OCI-LY1 (cell line): ENCODE data around the gene NOP56.

ENCODE experiments used
- H2AFZ ChIP-seq: fragments of 200-600 bp; sonication (generic), shearing (Covaris generic); 2 replicates; pipeline ENCODE4 v1.6.0; 2014; ENCODE audit warnings: antibody characterized with exemption, mild to moderate bottlenecking, low read length
- H3F3A ChIP-seq: fragments of 200-600 bp; sonication (generic), shearing (Covaris generic); 2 replicates; pipeline ENCODE4 v1.6.0; 2014; ENCODE audit warnings: mild to moderate bottlenecking, antibody characterized with exemption, low read length, moderate library complexity; ENCODE audit not compliant: insufficient read depth
- H3K27ac ChIP-seq: fragments of 200-600 bp; sonication (generic); 2 replicates; pipeline ENCODE4 v1.5.1; 2014; ENCODE audit warnings: low read length, mixed run types, mild to moderate bottlenecking, low read depth; ENCODE audit not compliant: poor library complexity, severe bottlenecking
- H3K27me3 ChIP-seq: fragments of 200-600 bp; sonication (generic); 2 replicates; pipeline ENCODE4 v1.6.0; 2014; ENCODE audit warnings: antibody characterized with exemption, mild to moderate bottlenecking, low read length, moderate library complexity; ENCODE audit not compliant: insufficient read depth
- H3K36me3 ChIP-seq: fragments of 200-600 bp; sonication (generic); 2 replicates; pipeline ENCODE4 v1.6.1; 2014; ENCODE audit warnings: mild to moderate bottlenecking, antibody characterized with exemption, low read length, moderate library complexity, mixed read lengths; ENCODE audit not compliant: insufficient read depth
- H3K4me1 ChIP-seq: fragments of 200-600 bp; sonication (generic); 2 replicates; pipeline ENCODE4 v1.5.1; 2014; ENCODE audit warnings: mild to moderate bottlenecking, low read length, moderate library complexity; ENCODE audit not compliant: insufficient read depth, severe bottlenecking
- H3K4me2 ChIP-seq: fragments of 200-600 bp; sonication (generic), shearing (Covaris generic); 2 replicates; pipeline ENCODE4 v1.6.1; 2014; ENCODE audit warnings: low read length
- H3K4me3 ChIP-seq: fragments of 200-600 bp; sonication (generic); 2 replicates; pipeline ENCODE4 v1.5.1; 2014; ENCODE audit warnings: low read length, low read depth, mild to moderate bottlenecking, mixed read lengths; ENCODE audit not compliant: poor library complexity, severe bottlenecking
- H3K79me2 ChIP-seq: fragments of 200-600 bp; shearing (Covaris generic); 2 replicates; pipeline ENCODE4 v1.6.1; 2016; ENCODE audit warnings: mixed run types, low read length, mixed read lengths; ENCODE audit not compliant: insufficient read depth
- H3K9ac ChIP-seq: fragments of 200-600 bp; sonication (generic), shearing (Covaris generic); 2 replicates; pipeline ENCODE4 v1.6.1; 2014; ENCODE audit warnings: mild to moderate bottlenecking, low read length, mixed read lengths
- H3K9me2 ChIP-seq: fragments of 200-600 bp; sonication (generic), shearing (Covaris generic); 2 replicates; pipeline ENCODE4 v1.6.1; 2014; ENCODE audit warnings: low read depth, mild to moderate bottlenecking, low read length, mixed read lengths
- H3K9me3 ChIP-seq: fragments of 200-600 bp; shearing (Covaris generic); 2 replicates; pipeline ENCODE4 v1.6.1; 2014; ENCODE audit warnings: low read length, mixed read lengths
- H4K20me1 ChIP-seq: fragments of 200-600 bp; sonication (generic), shearing (Covaris generic); 2 replicates; pipeline ENCODE4 v1.6.0; 2016; ENCODE audit warnings: mild to moderate bottlenecking, low read length; ENCODE audit not compliant: insufficient read depth
- EZH2 ChIP-seq: fragments of 200-600 bp; sonication (generic), shearing (Covaris generic); IDR thresholded peaks from 2 replicates; pipeline ENCODE4 v1.8.0; 2017; ENCODE audit warnings: borderline replicate concordance, mixed run types, mild to moderate bottlenecking, antibody characterized with exemption, low read length, moderate library complexity, mixed read lengths
- TF ChIP-seq, protein P1 (sequence below): fragments of 200-600 bp; sonication (generic), shearing (Covaris generic); IDR thresholded peaks from 2 replicates; pipeline ENCODE4 v1.5.1; 2017; ENCODE audit warnings: mild to moderate bottlenecking, antibody characterized with exemption, low read length, moderate library complexity, mixed read lengths

The NOP56 gene, protein sequence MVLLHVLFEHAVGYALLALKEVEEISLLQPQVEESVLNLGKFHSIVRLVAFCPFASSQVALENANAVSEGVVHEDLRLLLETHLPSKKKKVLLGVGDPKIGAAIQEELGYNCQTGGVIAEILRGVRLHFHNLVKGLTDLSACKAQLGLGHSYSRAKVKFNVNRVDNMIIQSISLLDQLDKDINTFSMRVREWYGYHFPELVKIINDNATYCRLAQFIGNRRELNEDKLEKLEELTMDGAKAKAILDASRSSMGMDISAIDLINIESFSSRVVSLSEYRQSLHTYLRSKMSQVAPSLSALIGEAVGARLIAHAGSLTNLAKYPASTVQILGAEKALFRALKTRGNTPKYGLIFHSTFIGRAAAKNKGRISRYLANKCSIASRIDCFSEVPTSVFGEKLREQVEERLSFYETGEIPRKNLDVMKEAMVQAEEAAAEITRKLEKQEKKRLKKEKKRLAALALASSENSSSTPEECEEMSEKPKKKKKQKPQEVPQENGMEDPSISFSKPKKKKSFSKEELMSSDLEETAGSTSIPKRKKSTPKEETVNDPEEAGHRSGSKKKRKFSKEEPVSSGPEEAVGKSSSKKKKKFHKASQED

DNA sequence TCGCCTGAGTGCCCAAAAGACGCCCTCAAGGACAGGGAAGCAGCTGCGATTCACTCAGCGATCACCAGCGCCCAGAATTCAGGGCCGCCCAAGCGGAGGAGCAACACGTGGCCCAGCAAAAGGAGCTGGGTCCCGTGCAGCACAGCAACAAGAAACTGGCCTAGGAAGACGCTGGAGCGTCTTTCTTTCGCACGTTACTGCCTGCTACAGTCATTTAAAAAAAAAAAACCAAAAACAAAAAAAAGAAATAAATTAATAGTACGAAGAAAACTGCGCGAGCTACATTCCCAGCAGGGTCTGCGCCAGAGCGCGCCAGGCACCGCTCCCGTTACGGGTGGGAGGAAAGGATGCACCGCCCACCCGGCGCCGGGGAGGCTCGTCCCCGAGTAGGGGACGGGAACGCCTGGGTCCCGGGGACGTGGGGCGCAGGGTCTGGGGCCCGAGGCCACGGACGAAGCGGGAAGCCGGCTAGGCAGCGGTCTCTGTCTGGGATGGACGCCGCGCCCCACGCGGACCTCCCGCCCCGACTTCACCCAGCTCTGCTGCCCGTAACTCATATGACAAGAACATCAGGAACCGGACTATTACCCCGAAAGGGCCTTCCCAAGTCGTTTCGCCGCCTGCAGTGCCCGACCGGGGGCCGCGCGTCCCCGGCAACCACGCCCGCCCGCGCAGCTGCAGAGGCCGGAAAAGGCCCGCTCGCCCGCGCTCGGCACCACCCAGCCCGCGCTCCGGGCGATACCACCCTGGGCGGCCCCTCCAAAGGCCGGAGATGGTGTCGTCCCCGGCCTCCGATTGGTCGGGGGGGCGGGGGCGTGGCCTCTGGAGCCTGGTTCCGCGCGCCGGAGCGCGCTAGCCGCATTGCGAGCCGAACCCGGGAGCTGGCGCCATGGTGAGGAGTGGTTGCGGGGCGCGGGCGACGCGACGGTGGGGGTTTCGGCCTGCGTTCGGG, at the start of gene NOP56:
Gene NOP56, plus strand, starts transcription at position 861 of the 952 bp plus-strand sequence. Its CDS starts 29 bp downstream, at position 890.
- H3K4me3 ChIP-seq, result peak within 1 kb of the TSS; percentile 100
- H3K4me2 ChIP-seq, result peak within 1 kb of the TSS; percentile 97
- peaks cover 42% of the 10 kb centered on the region for H3K36me3 ChIP-seq
- no peak for TF ChIP-seq EZH2
- TF ChIP-seq, protein P1, sequence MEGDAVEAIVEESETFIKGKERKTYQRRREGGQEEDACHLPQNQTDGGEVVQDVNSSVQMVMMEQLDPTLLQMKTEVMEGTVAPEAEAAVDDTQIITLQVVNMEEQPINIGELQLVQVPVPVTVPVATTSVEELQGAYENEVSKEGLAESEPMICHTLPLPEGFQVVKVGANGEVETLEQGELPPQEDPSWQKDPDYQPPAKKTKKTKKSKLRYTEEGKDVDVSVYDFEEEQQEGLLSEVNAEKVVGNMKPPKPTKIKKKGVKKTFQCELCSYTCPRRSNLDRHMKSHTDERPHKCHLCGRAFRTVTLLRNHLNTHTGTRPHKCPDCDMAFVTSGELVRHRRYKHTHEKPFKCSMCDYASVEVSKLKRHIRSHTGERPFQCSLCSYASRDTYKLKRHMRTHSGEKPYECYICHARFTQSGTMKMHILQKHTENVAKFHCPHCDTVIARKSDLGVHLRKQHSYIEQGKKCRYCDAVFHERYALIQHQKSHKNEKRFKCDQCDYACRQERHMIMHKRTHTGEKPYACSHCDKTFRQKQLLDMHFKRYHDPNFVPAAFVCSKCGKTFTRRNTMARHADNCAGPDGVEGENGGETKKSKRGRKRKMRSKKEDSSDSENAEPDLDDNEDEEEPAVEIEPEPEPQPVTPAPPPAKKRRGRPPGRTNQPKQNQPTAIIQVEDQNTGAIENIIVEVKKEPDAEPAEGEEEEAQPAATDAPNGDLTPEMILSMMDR, result no peak
- peak within 1 kb of the TSS; percentile 81 for H3K27ac ChIP-seq
- no peaks in the 10 kb centered on the region for H3K9me3 ChIP-seq
- no peaks in the 10 kb centered on the region for H3K27me3 ChIP-seq
- H3K4me1 ChIP-seq, result peaks cover 34% of the 10 kb centered on the region
- H3K9ac ChIP-seq, result peak within 1 kb of the TSS; percentile 89
- H3K79me2 ChIP-seq, result peaks cover 25% of the 10 kb centered on the region
- H3K9me2 ChIP-seq, result no peaks in the 10 kb centered on the region
- no peaks in the 10 kb centered on the region; the same call in 1 of the 2 replicates for H3F3A ChIP-seq
- 0 out of 2 replicates have a peak, but pooled peaks cover 2% of the 10 kb centered on the region for H4K20me1 ChIP-seq
- peak within 1 kb of the TSS; percentile 66; the same call in 1 of the 2 replicates for H2AFZ ChIP-seq

- H3K27ac ChIP-seq, result no peak overlapping the region
- H3K9me3 ChIP-seq, result 0 out of 2 replicates have a peak, but pooled peaks cover 4% of the 10 kb centered on the region
- no peaks in the 10 kb centered on the region for H3K36me3 ChIP-seq
- no peak overlapping the region for H2AFZ ChIP-seq
- no peaks in the 10 kb centered on the region for H3K4me1 ChIP-seq
- no peak overlapping the region for H3K9ac ChIP-seq
- TF ChIP-seq, protein P1, result no peak
- no peaks in the 10 kb centered on the region for H3K79me2 ChIP-seq
- no peak overlapping the region for H3K4me3 ChIP-seq
- no peak overlapping the region for H3K4me2 ChIP-seq
- no peaks in the 10 kb centered on the region for H3K9me2 ChIP-seq
- no peaks in the 10 kb centered on the region for H3F3A ChIP-seq
- H4K20me1 ChIP-seq, result no peaks in the 10 kb centered on the region
- no peaks in the 10 kb centered on the region for H3K27me3 ChIP-seq
These were observed 49.7 kb upstream of the NOP56 start for GRCh38 chr20:2602746-2603145.

DNA sequence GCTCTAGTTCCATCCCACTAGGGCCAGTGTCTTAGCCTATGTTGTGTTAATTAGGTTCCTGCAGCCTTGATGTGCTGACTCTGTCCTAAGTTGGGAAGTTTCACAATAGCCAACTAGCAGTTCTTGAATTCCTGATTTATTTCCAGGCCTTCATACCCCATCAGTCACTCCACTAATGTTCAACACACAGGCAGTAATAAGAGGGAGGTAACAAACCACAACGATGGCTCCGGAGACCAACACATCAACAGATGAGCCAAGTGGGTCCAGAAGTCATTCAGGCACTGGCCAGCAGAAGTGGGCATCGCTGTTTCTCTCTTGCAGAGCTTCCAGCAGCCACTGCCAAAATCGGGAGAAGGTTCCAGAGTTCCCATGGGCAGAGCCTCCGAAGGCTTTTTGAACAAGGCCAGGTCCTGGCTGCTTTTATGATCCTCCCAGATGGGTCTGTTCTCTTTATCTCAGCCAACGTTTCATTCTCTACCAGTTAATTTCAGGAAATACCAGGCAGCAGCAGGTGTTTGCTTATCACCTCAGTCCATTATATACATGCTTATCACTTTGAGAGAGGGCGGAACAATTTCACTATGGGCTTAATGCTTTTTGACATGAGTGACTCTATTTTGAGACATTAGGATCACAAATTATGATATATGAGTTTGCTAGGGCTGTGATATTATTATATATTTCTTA, 48.5 kb upstream of the NOP56 start:
- Histone ChIP-seq H4K20me1 (no peaks in the 10 kb centered on the region), H3K27me3 (no peaks in the 10 kb centered on the region), H3K27ac (no peak overlapping the region), H3K4me2 (no peak overlapping the region), H3K9ac (no peak overlapping the region), H3F3A (no peaks in the 10 kb centered on the region), H3K4me3 (no peak overlapping the region), H2AFZ (no peak overlapping the region), H3K36me3 (no peaks in the 10 kb centered on the region), H3K79me2 (no peaks in the 10 kb centered on the region), H3K4me1 (no peaks in the 10 kb centered on the region), H3K9me3 (0 out of 2 replicates have a peak, but pooled peaks cover 4% of the 10 kb centered on the region), H3K9me2 (no peaks in the 10 kb centered on the region)
- no peak for TF ChIP-seq EZH2
